ENCODE measurements around the gene POLR1G.
A peak's percentile ranks its signal among the peaks of the same experiment; 100 is the strongest.

Gene POLR1G

DNA sequence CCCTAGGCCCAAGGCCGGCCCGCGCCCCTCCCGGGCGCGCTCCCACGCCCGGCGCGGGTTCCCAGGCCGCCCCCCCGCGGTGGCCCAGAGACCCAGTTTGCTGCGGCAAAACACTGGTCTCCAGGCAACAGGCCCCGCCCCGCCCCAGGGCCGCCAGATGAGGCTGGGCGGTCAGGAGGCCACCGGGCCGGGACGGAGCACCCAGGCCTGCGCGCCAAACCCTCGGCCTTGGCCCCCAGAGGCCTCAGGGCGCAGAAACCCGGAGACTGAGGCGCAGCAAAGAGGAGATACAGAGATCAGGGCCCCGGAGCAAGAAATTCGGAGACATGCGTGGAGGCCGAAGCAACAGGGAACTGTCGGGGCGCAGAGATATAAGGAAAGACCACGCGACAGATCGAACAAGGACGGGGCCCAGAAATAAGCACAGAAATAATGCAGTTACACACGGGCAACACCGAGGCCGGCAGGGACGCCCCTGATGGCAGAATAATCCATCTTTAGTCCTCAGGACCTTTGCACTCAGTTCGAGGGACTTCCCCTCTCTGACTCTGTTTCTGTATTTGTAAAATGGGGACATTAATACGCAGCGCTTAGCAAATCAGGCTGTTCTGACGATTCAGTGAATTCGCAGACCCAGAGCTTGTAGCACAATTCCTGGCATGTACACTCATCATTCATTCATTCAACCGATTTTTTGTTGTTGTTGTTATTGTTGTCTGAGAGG, 38.0 kb downstream of the POLR1G start:
- Histone ChIP-seq H3K4me3 (ENCODE audit: low read depth, low read length) (peak overlapping the region; percentile 47), H3K9me3 (no peaks in the 10 kb centered on the region), H3K4me1 (0 out of 2 replicates have a peak, but pooled peaks cover 2% of the 10 kb centered on the region), H3K27me3 (no peaks in the 10 kb centered on the region), H3K36me3 (no peaks in the 10 kb centered on the region)
- TF ChIP-seq CTCF (IDR thresholded peaks at IDR 0.05; ENCODE audit: low read depth, low read length): no peak
- peak; percentile 95 for DNase-seq

DNA sequence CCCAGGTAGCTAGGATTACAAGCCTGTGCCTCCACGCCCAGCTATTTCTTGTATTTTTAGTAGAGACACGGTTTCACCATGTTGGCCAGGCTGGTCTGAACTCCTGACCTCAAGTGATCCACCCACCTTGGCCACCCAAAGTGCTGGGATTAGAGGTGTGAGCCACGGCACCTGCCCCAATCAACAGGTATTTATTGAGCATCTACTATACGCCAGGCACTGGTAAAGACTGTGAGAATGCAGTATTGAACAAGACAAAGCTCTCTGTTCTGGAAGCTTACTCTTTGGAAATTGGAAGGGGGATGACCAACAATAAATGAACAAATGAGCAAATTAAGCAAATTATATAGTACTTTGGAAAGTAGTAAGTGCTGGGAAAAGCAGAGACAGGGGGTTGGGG, 38.7 kb downstream of the POLR1G start:
- no peak for DNase-seq
- Histone ChIP-seq H3K4me1 (peaks cover 5% of the 10 kb centered on the region; the same call in 1 of the 2 replicates), H3K9me3 (no peaks in the 10 kb centered on the region), H3K27me3 (peaks cover under 1% of the 10 kb centered on the region; the same call in 1 of the 2 replicates), H3K4me3 (ENCODE audit: low read depth, low read length) (no peak overlapping the region), H3K36me3 (no peaks in the 10 kb centered on the region)
- no peak for TF ChIP-seq CTCF (IDR thresholded peaks at IDR 0.05; ENCODE audit: low read depth, low read length)

DNA sequence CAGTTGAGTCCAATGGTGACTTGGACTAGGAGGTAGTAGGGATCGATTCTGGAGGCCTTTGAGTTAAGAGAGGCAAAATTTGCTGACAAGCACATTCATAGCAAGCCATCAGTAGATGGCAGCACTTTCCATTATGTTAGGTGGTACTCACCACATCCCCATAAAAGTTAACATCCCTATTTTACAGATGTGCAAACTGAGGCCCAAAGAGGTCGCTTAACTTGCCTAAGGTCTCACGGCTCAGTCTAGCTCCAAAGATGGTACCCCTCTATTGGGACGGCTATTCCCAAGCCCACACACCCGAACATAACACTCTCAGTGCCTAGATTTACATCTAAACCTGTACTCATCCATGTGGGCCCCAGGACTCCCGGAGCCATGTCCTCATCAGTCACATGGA, 39.9 kb downstream of the POLR1G start:
- no peaks in the 10 kb centered on the region for H3K9me3 ChIP-seq
- no peaks in the 10 kb centered on the region for H3K36me3 ChIP-seq
- no peak for DNase-seq
- TF ChIP-seq CTCF (IDR thresholded peaks at IDR 0.05; ENCODE audit: low read depth, low read length): peak; percentile 47
- no peak overlapping the region for H3K4me3 ChIP-seq (ENCODE audit: low read depth, low read length)
- H3K27me3 ChIP-seq: peaks cover 3% of the 10 kb centered on the region; the same call in 1 of the 2 replicates
- peaks cover 11% of the 10 kb centered on the region; the same call in 1 of the 2 replicates for H3K4me1 ChIP-seq

DNA sequence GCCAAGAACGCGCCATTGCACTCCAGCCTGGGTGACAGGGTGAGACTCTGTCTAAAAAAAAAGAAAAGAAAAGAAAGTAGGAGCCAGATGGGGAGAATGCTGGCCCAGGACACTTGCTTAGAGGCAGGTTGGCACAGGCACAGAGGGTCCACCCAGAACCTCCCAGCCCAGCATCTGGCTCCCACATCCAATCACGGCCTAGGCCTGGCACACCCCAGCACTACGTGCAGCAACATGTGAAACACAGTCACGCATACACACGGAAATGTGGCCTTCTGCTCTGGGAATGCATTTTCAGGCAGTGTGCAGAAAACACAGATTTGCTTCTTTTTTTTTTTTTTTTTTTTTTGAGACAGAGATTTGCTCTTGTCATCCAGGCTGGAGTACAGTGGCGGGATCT, 40.5 kb downstream of the POLR1G start:
- no peak for DNase-seq
- H3K4me3 ChIP-seq (ENCODE audit: low read depth, low read length): no peak overlapping the region
- TF ChIP-seq CTCF (IDR thresholded peaks at IDR 0.05; ENCODE audit: low read depth, low read length): no peak
- H3K4me1 ChIP-seq: peaks cover 11% of the 10 kb centered on the region; the same call in 1 of the 2 replicates
- peaks cover 3% of the 10 kb centered on the region; the same call in 1 of the 2 replicates for H3K27me3 ChIP-seq
- no peaks in the 10 kb centered on the region for H3K36me3 ChIP-seq
- no peaks in the 10 kb centered on the region for H3K9me3 ChIP-seq

GRCh38 chr19:45448425-45448756, 41.9 kb downstream of the POLR1G start:
- TF ChIP-seq CTCF (IDR thresholded peaks at IDR 0.05; ENCODE audit: low read depth, low read length): no peak
- DNase-seq: no peak
- H3K4me1 ChIP-seq: peaks cover 11% of the 10 kb centered on the region; the same call in 1 of the 2 replicates
- H3K27me3 ChIP-seq: peaks cover 3% of the 10 kb centered on the region; the same call in 1 of the 2 replicates
- H3K36me3 ChIP-seq: no peaks in the 10 kb centered on the region
- no peak overlapping the region for H3K4me3 ChIP-seq (ENCODE audit: low read depth, low read length)
- no peaks in the 10 kb centered on the region for H3K9me3 ChIP-seq

- no peak for TF ChIP-seq CTCF (IDR thresholded peaks at IDR 0.05; ENCODE audit: low read depth, low read length)
- peaks cover 3% of the 10 kb centered on the region; the same call in 1 of the 2 replicates for H3K27me3 ChIP-seq
- no peaks in the 10 kb centered on the region for H3K9me3 ChIP-seq
- H3K36me3 ChIP-seq: no peaks in the 10 kb centered on the region
- peaks cover 11% of the 10 kb centered on the region; the same call in 1 of the 2 replicates for H3K4me1 ChIP-seq
- DNase-seq: no peak
- no peak overlapping the region for H3K4me3 ChIP-seq (ENCODE audit: low read depth, low read length)
These were observed 42.4 kb downstream of the POLR1G start for GRCh38 chr19:45448887-45449299.
